ENCODE measurements around the gene SELENOS.

The SELENOS gene

DNA sequence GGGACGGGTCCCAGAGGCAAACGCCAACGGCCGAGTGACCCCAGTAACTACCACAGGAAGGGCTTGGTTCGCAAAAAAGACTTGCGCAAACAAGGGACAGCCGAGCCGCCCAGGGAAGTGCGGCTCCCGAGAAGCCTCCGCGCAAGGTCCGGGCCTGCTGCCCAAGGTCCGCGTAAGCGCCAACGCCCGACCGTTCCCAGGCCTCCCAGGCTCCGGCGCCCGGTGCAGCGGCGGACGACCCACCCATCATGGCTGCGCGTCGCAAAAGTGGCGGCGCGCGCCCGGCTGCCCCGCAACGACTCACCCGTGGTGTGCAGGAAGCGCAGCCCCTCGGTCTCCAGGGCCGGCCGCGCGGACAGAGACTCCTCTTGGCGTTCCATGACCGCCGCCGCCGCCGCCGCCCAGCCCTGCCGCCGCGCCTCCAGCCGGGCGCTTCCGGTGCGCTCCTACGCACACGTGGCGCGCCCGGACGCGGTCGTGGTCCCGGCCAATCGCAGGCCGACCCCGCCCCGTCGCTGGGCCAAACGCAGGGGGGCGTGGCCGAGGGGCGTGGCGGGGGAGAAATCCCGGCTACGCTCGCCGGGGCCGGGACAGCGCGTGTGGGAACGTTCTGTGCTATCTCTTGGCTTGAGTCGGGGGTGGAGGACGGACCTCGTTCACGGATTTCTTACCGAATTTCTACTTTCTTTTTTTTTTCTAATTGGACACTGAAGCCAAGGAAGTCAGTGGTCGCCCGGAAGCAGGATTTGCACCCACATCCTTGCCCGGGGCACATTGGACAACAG is at the start of gene SELENOS:
Gene SELENOS (minus strand): TSS at position 448 of the 785 bp plus-strand sequence. CDS start 68 bp downstream, at position 380.
- peak; percentile 91 for DNase-seq

- no peak for DNase-seq
Measured at GRCh38 chr15:101326462-101327146, 49.3 kb upstream of the SELENOS start.

- DNase-seq, result no peak
Measured at GRCh38 chr15:101326026-101326315, 48.7 kb upstream of the SELENOS start.

- DNase-seq, result no peak
Measured at GRCh38 chr15:101325263-101326025, 48.2 kb upstream of the SELENOS start.

DNA sequence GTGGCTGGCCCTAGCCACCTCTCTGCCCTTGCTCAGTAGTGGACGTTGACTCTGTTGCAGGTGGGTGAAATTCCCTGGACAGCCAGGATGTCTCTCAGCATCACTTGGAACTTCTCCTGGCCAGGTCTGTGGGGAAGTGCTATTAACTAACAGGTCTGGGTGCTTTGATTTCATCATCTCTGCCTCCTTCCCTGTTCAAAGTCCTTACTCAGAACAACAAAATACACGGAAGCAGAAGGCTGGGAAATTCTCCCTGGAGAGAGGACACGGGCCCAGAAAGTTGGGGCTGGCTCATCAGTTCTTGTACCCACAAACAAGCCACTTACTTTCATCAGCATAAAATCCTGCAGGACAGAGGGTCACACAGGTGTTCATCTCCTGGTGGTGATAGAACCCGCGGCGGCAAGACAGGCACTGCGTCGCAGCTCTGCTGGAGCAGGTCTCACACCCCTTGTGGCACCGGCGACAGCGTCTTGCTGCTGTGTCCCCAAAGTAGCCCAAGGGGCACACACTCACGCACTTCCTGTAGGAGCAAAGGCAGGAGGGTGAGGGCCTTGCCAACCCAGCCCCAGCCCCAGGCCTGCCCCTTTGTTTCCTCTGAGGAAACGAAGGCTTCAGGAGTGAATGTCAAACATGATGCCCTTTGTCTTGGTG is 47.4 kb upstream of the SELENOS start:
- DNase-seq, result no peak

- no peak for DNase-seq
Measured at GRCh38 chr15:101323793-101324523, 46.7 kb upstream of the SELENOS start.

DNA sequence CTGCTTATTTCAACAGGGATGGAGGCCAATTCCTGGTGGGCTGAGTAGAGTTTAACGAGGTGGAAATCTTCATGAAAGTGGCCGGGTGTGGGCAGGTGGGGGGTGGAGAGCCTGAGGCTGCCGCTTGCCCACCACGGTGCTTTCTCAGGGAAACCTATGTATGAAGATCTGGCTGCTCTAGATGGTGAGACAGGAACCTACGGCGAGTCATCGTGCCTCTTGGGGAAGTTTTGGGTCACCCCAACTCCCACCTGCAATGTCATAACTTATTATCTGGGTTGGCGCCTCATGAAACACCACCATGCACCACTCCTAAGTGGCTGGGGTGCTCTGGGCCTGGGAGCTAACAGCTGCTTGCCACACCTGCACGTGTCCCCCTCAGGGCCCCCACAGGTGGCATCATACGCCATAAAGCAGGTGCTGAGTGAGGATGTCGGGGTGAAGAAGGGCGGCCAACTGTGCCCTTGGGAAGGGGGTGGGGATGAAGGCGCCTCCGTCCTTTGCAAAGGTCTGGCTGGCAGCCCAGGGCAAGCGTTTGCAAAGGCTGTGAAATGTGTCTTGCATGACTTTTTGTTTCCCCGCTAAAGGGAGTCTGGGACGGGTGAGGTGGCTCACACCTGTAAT is 45.7 kb upstream of the SELENOS start:
- DNase-seq, result no peak

- no peak for DNase-seq
Measured at GRCh38 chr15:101322016-101322695, 44.9 kb upstream of the SELENOS start.

- no peak for DNase-seq
Measured at GRCh38 chr15:101320501-101321052, 43.3 kb upstream of the SELENOS start.

- no peak for DNase-seq
Measured at GRCh38 chr15:101318839-101319238, 41.6 kb upstream of the SELENOS start.

DNA sequence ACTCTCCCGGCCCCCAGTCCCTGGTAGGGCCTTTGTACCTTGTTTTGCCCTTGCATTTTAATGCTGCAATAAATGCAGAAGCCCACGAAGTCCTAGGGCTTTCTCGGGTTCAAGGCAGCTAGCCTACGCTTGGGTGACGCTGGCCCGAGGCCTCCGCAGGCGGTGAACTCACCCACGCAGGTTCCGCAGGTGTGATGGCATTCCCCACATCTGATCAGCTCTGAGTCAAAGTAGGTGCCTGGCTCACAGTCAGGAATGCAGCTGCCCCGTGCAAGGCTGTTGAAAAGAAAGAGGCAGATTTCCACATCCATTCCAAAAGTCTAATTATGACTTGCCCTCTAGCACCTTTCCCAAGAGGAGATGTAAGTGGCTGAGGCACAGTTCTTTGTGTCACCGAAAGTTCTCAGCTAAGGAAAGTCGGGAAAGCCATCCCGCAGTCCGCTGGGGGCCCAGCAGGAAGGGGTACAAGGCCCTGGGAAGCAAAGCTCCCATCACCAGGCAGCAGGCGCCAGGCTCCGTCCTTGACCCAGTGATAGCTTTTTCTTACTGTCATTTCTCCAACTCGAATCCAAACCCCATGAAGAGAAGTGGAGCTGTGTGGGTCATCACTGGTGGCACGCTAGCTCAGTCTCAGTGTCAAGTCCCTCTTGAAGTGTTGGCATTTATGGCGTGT is 41.0 kb upstream of the SELENOS start:
- no peak for DNase-seq

- no peak for DNase-seq
Measured at GRCh38 chr15:101317336-101317872, 40.1 kb upstream of the SELENOS start.

DNA sequence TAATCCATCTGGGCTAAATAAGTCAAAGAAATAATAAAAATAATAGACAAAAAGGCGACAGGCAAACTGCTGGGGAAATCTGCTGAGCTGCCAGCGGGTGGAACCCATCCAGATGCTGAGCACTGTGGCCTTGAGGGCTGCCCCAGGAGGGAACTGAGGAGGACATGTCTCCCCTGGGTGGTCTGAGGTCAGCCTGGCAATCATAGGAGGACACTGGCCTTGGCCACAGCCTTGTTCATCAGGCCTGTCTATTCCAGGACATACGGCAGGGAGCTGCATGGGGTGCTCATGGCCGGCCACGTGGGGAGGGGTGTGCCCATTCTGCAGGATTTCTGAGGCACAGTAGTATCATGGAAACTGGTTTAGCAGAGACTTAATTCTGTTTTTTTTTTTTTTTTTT is 39.2 kb upstream of the SELENOS start:
- DNase-seq, result no peak

DNA sequence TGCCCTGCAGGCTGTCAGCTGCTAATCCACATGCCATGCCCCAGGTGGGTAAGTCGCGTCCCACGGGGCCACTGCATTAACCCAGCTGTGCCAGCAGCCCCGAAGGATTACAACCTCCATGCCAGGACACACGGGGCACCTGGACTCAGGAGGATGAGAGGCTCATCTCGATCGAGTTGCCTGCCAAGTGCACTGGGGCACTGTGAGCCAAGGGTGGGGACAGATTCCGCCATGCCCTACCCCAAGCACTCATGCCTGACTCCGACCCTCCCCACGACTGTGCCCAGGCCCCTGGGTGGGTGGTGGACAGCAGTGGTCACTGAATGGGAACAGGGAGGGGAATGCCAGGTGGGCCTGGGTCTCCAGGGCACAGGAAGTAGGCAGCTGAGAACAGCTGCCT is 38.5 kb upstream of the SELENOS start:
- no peak for DNase-seq

DNA sequence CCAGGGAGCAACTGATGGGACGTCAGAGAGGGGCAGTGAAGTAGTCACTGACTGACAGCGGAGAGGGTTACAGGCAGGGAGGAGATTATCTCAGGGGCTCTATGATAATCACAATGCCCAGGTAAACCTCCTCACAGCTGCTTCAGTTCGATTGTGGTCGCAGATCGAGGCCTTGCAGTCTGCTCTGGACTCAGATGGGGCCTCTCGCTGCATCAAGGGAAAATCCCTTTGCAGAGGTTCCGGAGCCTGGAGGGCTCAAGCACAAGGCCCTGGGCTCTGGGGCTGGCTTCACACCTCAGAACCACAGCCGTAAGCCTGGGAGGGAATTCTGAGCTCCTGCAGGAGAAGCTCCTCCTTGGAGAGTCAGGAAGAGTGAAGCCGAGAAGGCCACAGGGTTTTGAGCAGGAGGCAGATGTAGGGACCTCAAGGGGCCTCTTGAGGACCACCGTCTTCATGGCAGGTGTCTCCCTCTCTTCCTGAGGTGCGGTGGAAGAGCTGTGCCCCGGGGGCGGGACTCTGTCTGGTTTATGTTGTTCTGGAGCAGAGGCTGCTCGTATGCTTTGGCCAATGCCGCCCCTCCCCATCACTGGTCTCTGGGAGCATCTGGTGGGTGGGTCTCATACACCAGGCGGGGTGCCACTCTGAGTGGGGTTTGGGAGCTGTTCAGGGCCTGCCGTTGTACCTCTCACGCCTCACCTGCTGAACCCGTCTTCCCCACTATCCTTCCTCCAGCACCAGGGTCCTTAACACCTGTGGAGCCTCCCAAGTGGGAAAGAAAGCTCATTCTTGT is 37.2 kb upstream of the SELENOS start:
- DNase-seq, result no peak

DNA sequence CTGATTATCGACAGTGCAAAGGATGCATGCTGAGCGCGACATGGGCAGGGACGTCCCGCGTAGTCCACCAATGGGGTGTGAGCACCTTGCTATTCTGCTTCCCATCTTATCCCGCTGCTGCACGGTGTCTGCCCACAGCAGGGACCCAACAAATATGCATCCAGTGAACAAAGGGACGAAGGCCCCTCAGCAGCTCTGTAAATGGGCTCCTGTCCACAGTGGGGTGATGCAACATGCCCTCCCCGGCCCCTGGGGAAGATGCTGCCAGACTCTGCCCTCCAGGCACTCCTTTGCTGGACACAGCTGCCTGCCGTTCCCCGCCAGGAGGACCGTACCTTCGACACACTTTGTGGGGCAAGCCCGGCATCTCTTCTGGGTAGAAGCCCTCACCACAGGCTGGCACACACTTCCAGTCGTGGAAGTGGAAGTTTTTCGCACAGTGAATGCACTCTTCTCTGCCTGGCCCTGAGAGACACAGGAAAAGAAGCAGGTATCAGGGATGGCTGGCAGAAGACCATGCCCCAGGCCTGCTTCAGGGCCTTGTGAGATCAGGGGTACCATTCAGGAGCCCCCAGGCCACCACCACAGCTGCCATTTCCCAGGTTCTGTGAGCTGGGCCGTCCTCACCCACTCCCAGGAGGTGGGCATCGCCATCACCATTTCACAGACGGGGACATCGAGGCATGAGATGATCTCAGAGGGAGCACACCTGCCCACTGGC is 35.9 kb upstream of the SELENOS start:
- no peak for DNase-seq

- no peak for DNase-seq
Measured at GRCh38 chr15:101310508-101310907, 33.2 kb upstream of the SELENOS start.

DNA sequence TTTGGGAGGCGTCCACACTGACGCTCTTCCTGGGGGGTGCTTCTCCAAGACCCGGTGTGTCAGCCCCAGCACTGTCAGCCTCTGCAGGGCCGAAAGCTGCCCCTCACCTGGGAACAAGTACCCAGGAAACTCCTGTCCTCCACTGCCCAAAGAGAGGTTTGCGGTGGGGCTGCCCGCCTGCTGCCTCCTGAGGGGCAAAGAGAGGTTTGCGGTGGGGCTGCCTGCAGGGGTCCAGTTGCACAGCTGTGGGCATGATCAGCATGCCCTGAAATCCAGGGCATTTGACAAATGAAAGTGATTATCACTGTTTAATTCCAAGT is 32.8 kb upstream of the SELENOS start:
- DNase-seq, result no peak

Measured in midbrain (tissue), 1 donor.